G401.6 (cell line): ENCODE results near the gene EN1.

Experiments used
- FAIRE-seq: peaks from 2 replicates; lab custom pipeline; 2012; peaks lifted over from hg19 to GRCh38; lab: Jason Lieb, UNC

Gene EN1

DNA sequence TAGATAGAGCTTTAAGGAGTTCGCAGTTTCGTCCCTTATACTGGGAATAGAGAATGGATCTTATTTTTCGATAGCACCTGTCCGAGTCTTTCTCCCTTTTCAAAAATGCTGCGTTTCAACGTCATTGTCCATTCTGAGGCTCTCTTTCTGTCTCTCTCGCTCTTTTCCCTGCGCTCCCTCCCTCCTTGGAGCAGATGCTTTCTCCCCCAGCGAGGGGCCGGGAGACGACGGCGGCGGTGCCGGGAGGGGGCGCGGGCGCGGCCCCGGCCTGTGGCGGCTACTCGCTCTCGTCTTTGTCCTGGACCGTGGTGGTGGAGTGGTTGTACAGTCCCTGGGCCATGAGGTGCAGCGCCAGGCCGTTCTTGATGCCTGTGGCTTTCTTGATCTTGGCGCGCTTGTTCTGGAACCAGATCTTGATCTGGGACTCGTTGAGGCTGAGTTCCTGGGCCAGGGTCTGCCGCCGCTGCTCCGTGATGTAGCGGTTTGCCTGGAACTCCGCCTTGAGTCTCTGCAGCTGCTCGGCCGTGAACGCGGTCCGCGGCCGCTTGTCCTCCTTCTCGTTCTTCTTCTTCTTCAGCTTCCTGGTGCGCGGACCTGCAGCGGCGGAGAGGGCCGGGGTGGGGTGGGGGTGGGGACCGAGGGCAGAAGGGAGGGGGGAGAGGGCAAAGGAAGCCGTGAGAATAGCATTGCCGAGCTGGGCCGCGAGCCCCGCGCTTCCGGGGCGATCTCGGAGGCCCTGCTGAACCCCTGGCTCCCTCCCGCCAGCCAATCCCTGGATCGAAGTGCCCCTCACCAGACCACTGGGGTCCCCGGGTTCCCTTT is 4.6 kb downstream of the EN1 start:
- no peak for FAIRE-seq

DNA sequence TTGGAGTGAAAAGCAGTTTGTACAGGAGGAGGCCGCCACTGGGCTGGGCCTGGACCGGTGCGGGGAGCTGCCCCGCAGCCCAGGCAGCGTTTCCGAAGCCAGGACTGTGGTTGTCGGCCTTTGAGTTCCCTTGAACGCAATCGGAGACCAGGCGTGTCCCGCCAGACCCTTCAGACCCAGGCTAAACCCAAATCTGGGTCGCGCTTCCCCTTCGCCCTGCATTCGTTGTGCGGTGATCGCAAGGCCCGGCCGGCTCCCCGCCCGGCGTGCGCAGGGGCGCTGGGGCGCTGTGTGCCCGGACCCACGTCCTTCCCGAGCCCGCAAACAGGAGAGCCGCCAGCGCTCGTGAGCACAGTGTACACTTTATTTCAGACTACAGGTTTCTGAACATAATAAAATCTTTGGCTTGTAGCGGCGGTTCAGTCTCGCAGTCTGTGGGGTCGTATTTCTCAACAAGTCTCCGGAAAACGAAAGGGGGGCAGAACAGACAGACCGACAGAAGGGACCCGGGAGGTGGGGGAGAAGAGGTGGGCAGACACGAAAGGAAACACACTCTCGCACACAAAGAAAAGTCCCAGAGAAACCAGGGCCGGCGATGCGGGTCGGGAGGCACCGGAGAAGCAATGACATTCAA is 5.5 kb downstream of the EN1 start:
- FAIRE-seq: no peak

DNA sequence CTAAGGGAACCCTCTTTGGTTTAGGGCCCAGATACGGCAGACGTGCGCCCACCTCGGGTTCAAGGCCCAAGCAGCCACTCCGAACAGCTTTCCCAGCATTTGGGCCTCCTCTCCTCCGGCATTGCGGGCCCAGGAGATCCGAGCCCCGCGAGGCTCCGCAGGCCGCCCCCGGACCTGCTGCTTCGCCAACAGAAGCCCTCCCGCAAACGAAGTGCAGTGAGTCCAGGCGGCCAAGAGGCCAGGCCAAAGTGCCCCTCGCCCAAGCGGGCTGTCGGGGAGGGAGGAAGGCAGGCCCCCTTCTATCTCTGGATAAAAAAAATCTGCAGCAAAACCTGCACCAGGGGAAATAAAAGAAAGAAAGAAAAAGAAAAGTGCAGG is 6.0 kb downstream of the EN1 start:
- no peak for FAIRE-seq

GRCh38 chr2:118838741-118839455 is 8.6 kb downstream of the EN1 start:
- no peak for FAIRE-seq

DNA sequence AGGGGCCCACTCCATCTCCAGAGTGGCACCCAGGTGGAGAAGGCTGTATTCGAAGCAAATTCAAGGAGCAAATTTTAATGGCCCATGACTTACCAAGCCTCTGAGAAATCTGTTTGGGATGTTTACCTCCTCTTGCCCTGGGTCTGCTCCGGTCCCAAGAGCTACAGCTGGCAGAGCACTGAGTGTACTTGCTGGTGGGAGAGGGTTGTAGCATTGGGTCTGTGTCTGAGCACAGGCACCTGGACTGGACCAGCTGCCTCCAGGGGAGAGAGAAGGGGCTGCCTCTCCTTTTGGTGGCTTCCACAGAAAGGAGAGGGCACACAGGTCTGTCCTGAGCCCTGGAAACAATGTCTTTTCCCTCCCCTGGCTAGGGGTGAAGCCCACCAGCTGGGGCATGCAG is 9.8 kb downstream of the EN1 start:
- no peak for FAIRE-seq

DNA sequence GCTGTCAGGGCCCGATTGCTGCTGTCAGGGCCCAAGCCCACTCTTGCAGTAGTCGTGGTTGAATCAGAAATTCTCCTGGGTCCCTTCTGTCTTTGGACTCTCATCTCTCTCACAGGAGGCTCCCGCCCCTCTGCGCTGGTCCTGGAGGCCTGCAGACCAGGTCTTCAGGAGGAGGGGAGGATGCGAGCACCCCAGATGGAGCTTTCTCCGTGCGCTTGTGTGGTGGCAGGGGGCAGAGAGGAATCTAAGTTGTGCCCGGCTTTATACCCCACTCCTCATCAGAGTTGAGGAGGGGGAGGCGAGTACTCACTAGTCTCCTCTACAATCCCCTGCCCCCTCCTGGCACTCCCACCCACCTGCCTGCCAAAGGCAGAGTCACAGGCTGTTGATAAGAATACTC is 10.4 kb downstream of the EN1 start:
- no peak for FAIRE-seq

- FAIRE-seq: no peak
Observed at GRCh38 chr2:118836411-118836930, 11.0 kb downstream of the EN1 start.

DNA sequence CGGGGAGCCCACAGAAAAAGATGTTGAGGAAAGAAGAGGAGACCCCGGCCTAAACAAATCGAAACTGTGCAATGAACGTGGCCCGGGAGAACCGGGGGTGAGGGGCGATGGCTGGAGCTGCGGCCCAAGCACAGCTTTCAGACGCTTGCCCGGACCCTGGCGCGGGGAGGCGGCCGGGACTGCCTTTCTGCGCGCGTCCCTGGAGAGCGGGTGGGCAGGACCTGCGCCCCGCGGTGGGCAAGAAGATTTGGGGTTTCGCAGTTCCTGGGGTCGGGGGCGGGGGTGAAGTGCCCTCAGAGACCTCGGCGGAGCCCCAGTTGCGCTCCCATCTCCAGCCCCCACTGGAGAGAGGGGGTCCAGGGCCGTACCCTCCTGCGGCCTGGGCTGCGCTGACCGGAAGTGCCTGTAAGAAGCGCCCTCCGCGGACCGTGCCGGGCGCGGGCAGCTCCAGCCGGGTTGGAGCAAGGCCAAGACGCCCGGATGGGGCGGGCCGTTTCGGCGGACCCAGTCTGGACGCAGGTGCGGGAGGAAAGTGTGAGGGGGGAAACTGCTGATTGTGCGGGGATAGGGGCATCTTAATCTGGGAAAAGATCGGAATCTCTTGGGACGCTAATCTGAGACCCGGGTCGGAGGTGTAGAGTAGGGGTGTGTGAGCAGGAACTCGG is 11.6 kb downstream of the EN1 start:
- no peak for FAIRE-seq

DNA sequence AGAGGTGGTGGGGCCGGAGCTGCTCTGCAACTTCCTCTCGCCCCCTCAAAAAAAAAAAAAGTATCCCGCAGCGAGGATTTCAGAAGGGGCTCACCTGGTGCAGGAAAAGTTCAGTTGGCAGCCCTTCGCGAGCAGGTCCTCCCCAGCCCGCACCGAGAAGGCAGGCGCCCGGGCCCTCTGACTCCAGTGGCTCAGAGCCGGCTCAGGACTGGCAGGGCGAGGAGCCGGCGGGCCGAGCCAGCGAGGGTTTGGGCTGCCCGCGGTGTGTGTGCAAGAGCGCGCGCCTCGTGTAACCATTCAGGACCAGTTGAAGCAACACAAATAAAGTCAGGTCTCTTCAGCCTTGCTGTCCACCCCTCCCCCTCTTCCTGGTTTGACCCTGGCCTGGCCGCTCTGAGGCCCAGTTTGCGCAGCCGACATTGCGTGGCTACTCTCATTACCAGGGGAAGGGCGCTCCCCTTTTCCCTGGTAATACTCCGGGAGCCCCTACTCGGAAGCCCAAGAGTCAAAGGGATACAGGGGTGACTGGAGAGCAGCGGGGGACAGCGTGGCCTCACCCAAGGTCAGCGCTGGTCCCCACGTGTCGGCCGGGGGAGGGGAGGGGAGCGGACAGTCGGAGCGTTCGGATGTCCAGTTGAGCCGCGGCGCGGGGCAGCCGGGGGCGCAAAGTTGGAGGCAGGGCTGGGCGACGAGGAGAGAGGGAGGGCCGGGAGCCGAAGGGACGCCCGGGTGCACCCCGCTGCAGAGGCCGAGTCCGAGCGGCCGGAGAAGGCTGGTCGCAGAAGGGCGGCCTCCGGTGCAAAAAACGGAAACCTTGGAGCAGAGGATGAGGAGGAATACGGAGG is 12.3 kb downstream of the EN1 start:
- no peak for FAIRE-seq

- FAIRE-seq: no peak
Observed at GRCh38 chr2:118834440-118834810, 13.0 kb downstream of the EN1 start.

- FAIRE-seq: no peak
Observed at GRCh38 chr2:118833716-118834439, 13.6 kb downstream of the EN1 start.

GRCh38 chr2:118832791-118833715 is 14.4 kb downstream of the EN1 start:
- FAIRE-seq: no peak

GRCh38 chr2:118832071-118832790 is 15.2 kb downstream of the EN1 start:
- no peak for FAIRE-seq

- FAIRE-seq: no peak
Observed at GRCh38 chr2:118830881-118831280, 16.6 kb downstream of the EN1 start.

GRCh38 chr2:118830118-118830517 is 17.3 kb downstream of the EN1 start:
- FAIRE-seq: no peak

DNA sequence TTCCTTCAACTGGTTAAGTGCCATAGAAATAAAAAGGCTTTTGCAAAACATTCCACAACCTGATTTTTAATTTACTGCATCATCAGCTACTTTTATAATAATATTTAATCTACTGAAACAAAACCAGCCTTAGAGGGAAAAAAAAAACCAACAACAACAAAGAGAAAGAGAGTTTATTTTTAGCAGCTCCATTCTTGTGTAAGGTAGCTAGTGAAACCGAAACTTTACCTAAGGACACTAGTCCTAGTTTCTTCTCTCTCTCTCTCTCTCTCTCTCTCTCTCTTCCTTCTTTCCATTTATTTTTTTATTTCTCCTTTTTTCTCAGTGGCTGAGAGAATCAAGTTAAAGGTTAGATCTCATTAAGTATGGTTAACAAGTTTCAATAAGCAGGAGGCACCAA is 21.4 kb downstream of the EN1 start:
- no peak for FAIRE-seq

- no peak for FAIRE-seq
Observed at GRCh38 chr2:118823633-118824032, 23.8 kb downstream of the EN1 start.

DNA sequence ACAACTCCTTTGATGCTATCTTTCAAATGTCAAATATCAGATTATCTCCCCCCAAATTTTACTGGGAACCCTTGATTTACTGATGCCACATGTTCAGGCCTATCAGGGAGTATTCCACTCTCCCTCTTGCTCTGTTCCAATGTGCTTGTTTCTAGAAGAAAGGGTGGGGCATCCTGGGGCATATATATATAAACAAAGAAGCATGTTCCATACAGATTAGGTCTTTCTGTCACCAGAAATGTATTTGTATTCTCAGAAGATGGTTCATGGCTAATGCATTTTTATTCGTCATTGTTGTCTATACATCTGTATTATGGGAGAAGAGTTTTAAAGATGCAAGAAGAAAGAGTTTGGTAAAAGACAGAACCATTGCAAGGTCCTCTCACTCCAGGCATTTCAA is 24.9 kb downstream of the EN1 start:
- no peak for FAIRE-seq

GRCh38 chr2:118822015-118822414 is 25.4 kb downstream of the EN1 start:
- FAIRE-seq: no peak
